ENCODE results near the gene KRTAP6-1. TPM values are rescaled to one million over a fixed set of nuclear protein-coding genes. Genes with fewer than 3 reads are reported as not detected.

KRTAP6-1 gene
- total RNA-seq, 2 donors from 2014 or later, result not detected

GRCh38 chr21:30605968-30606367, 7.8 kb downstream of the KRTAP6-1 start:
- Mint-ChIP-seq H3K4me1 (no peaks in the 10 kb centered on the region), H3K27me3 (ENCODE audit: insufficient read depth) (no peaks in the 10 kb centered on the region), H3K27ac (no peak overlapping the region), H3K4me3 (no peak overlapping the region), H3K9me3 (peaks cover 37% of the 10 kb centered on the region), H3K36me3 (ENCODE audit: low read depth) (no peaks in the 10 kb centered on the region)
- Histone ChIP-seq H3K27ac (ENCODE audit: low read depth, low read length) (no peak overlapping the region), H3K4me3 (ENCODE audit: low read length) (no peak overlapping the region), H3K36me3 (ENCODE audit: control insufficient read depth, insufficient read depth, low read length) (no peaks in the 10 kb centered on the region), H3K9ac (ENCODE audit: extremely low read depth, low read length, poor library complexity, severe bottlenecking) (no peak overlapping the region), H3K27me3 (ENCODE audit: control insufficient read depth, insufficient read depth, low read length, poor library complexity, severe bottlenecking) (no peaks in the 10 kb centered on the region), H3K9me3 (ENCODE audit: control insufficient read depth, low read length) (no peaks in the 10 kb centered on the region), H3K4me1 (ENCODE audit: control insufficient read depth, insufficient read depth, low read length) (no peaks in the 10 kb centered on the region)
- peak; percentile 75 for DNase-seq
- TF ChIP-seq CTCF (conservative IDR thresholded peaks at IDR 0.05), result peak; percentile 56
- WGBS, 2 experiments (ENCODE audit: insufficient coverage in 1 of 2, insufficient read length in 1 of 2), result 86 to 88% methylated on average over 2 of the region's 2 CpGs

GRCh38 chr21:30600787-30601186, 12.9 kb downstream of the KRTAP6-1 start, which contains the start of gene KRTAP22-1:
Gene KRTAP22-1, plus strand, starts transcription at chr21:30601087.
- TF ChIP-seq CTCF (conservative IDR thresholded peaks at IDR 0.05), result no peak
- Mint-ChIP-seq H3K4me1 (no peaks in the 10 kb centered on the region), H3K27ac (no peak within 1 kb of the TSS), H3K27me3 (ENCODE audit: insufficient read depth) (no peaks in the 10 kb centered on the region), H3K4me3 (no peak within 1 kb of the TSS), H3K9me3 (peaks cover 25% of the 10 kb centered on the region), H3K36me3 (ENCODE audit: low read depth) (no peaks in the 10 kb centered on the region)
- Histone ChIP-seq H3K36me3 (ENCODE audit: control insufficient read depth, insufficient read depth, low read length) (no peaks in the 10 kb centered on the region), H3K27me3 (ENCODE audit: control insufficient read depth, insufficient read depth, low read length, poor library complexity, severe bottlenecking) (no peaks in the 10 kb centered on the region), H3K9me3 (ENCODE audit: control insufficient read depth, low read length) (no peaks in the 10 kb centered on the region), H3K9ac (ENCODE audit: extremely low read depth, low read length, poor library complexity, severe bottlenecking) (no peak within 1 kb of the TSS), H3K4me1 (ENCODE audit: control insufficient read depth, insufficient read depth, low read length) (no peaks in the 10 kb centered on the region), H3K27ac (ENCODE audit: low read depth, low read length) (no peak within 1 kb of the TSS), H3K4me3 (ENCODE audit: low read length) (no peak within 1 kb of the TSS)
- no CpG with 5 or more reads among the region's 1 CpG for WGBS, 2 experiments (ENCODE audit: insufficient coverage in 1 of 2, insufficient read length in 1 of 2)
- no peak for DNase-seq

- Mint-ChIP-seq H3K36me3 (ENCODE audit: low read depth) (no peaks in the 10 kb centered on the region), H3K27me3 (ENCODE audit: insufficient read depth) (no peaks in the 10 kb centered on the region), H3K4me1 (no peaks in the 10 kb centered on the region), H3K27ac (no peak within 1 kb of the TSS), H3K9me3 (peaks cover 20% of the 10 kb centered on the region), H3K4me3 (no peak within 1 kb of the TSS)
- Histone ChIP-seq H3K36me3 (ENCODE audit: control insufficient read depth, insufficient read depth, low read length) (no peaks in the 10 kb centered on the region), H3K27me3 (ENCODE audit: control insufficient read depth, insufficient read depth, low read length, poor library complexity, severe bottlenecking) (no peaks in the 10 kb centered on the region), H3K4me3 (ENCODE audit: low read length) (no peak within 1 kb of the TSS), H3K9me3 (ENCODE audit: control insufficient read depth, low read length) (no peaks in the 10 kb centered on the region), H3K4me1 (ENCODE audit: control insufficient read depth, insufficient read depth, low read length) (no peaks in the 10 kb centered on the region), H3K27ac (ENCODE audit: low read depth, low read length) (no peak within 1 kb of the TSS), H3K9ac (ENCODE audit: extremely low read depth, low read length, poor library complexity, severe bottlenecking) (no peak within 1 kb of the TSS)
- 96% methylated on average over 6 of the region's 6 CpGs; no CpG with 5 or more reads in 1 of the 2 experiments for WGBS, 2 experiments (ENCODE audit: insufficient coverage in 1 of 2, insufficient read length in 1 of 2)
- TF ChIP-seq CTCF (conservative IDR thresholded peaks at IDR 0.05), result no peak
- no peak for DNase-seq
Measured at GRCh38 chr21:30598802-30599201, 14.9 kb downstream of the KRTAP6-1 start, which contains the start of gene KRTAP6-2. Gene KRTAP6-2, minus strand, starts transcription at chr21:30598902. Its CDS starts 28 bp downstream, at chr21:30598874.
